HG03039 (cell line): ENCODE data around the gene HHATL.

Source experiments
- ATAC-seq: cut with Tn5 transposase; IDR thresholded peaks from one replicate; pipeline ENCODE4 v1.9.1; 2021; ENCODE audit warnings: mild to moderate bottlenecking, moderate library complexity; ENCODE audit not compliant: unreplicated experiment

The HHATL gene

GRCh38 chr3:42699511-42699971 lies 3.1 kb downstream of the HHATL start:
- ATAC-seq, result no peak

GRCh38 chr3:42698911-42699230 lies 3.7 kb downstream of the HHATL start:
- no peak for ATAC-seq

- ATAC-seq, result no peak
Observed at GRCh38 chr3:42698216-42698910, 4.2 kb downstream of the HHATL start.

- ATAC-seq, result no peak
Observed at GRCh38 chr3:42697289-42698051, 5.1 kb downstream of the HHATL start.

GRCh38 chr3:42696356-42697288 lies 6.0 kb downstream of the HHATL start:
- ATAC-seq, result no peak

- no peak for ATAC-seq
Observed at GRCh38 chr3:42694366-42694765, 8.2 kb downstream of the HHATL start.

GRCh38 chr3:42693530-42693930 lies 9.1 kb downstream of the HHATL start:
- no peak for ATAC-seq

- ATAC-seq, result no peak
Observed at GRCh38 chr3:42692667-42693529, 9.7 kb downstream of the HHATL start.

GRCh38 chr3:42691816-42692666 lies 10.6 kb downstream of the HHATL start:
- ATAC-seq, result no peak

GRCh38 chr3:42690766-42691680 lies 11.6 kb downstream of the HHATL start:
- no peak for ATAC-seq

GRCh38 chr3:42690191-42690590 lies 12.4 kb downstream of the HHATL start:
- no peak for ATAC-seq

- ATAC-seq, result no peak
Observed at GRCh38 chr3:42689421-42690014, 13.1 kb downstream of the HHATL start.

- ATAC-seq, result no peak
Observed at GRCh38 chr3:42688487-42689420, 13.8 kb downstream of the HHATL start.

- no peak for ATAC-seq
Observed at GRCh38 chr3:42688016-42688415, 14.6 kb downstream of the HHATL start.

GRCh38 chr3:42686832-42687650 lies 15.6 kb downstream of the HHATL start:
- no peak for ATAC-seq
